OCI-LY7 (cell line): ENCODE data around the gene CARD18.

Experiments used
- EZH2phosphoT487 ChIP-seq: fragments of 200-600 bp; sonication (generic); IDR thresholded peaks from 2 replicates; pipeline ENCODE4 v1.6.1; 2018; ENCODE audit warnings: low read depth, borderline replicate concordance, mild to moderate bottlenecking, mixed run types, antibody characterized with exemption, low read length, moderate library complexity, mixed read lengths
- TF ChIP-seq, protein P1 (sequence below): fragments of 200-600 bp; sonication (generic); conservative IDR thresholded peaks from 2 replicates; pipeline ENCODE4 v1.5.1; 2014; ENCODE audit warnings: mild to moderate bottlenecking, antibody characterized with exemption, low read length, moderate library complexity, mixed read lengths

DNA sequence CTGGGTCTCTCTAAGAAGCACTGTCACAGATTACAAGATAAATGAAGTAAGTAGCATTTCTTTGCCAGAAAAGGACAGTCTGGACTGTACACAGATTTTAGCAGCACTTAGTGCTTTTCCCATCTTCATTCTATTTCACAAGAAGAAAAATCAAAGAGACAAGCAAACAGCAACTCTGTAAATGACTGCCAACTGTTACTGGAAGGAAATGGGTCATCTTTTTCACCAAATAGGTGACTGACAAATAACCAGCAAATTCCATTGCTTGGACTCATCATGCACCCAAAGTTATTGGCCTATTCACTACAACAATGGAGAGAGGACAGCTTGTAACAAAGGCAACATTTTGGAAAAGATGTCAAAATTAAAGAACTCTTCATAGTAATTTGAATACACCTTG is 28.9 kb upstream of the CARD18 start:
- TF ChIP-seq, protein P1, sequence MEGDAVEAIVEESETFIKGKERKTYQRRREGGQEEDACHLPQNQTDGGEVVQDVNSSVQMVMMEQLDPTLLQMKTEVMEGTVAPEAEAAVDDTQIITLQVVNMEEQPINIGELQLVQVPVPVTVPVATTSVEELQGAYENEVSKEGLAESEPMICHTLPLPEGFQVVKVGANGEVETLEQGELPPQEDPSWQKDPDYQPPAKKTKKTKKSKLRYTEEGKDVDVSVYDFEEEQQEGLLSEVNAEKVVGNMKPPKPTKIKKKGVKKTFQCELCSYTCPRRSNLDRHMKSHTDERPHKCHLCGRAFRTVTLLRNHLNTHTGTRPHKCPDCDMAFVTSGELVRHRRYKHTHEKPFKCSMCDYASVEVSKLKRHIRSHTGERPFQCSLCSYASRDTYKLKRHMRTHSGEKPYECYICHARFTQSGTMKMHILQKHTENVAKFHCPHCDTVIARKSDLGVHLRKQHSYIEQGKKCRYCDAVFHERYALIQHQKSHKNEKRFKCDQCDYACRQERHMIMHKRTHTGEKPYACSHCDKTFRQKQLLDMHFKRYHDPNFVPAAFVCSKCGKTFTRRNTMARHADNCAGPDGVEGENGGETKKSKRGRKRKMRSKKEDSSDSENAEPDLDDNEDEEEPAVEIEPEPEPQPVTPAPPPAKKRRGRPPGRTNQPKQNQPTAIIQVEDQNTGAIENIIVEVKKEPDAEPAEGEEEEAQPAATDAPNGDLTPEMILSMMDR, result no peak
- no peak for TF ChIP-seq EZH2phosphoT487
